Common myeloid progenitor, CD34-positive (primary cell): ENCODE results near the gene FLNB.
A peak's percentile ranks its signal among the peaks of the same experiment; 100 is the strongest.

ENCODE experiments used
- CTCF ChIA-PET: fragments of 350-600 bp; sonication (Branson Sonifier 250); formaldehyde crosslinking; loops from one replicate; lab custom pipeline; 2021; ENCODE audit warnings: antibody characterized with exemption; lab: Charles Lee
- POLR2A ChIA-PET: fragments of 350-600 bp; sonication (Branson Sonifier 250); formaldehyde crosslinking; loops from one replicate; lab custom pipeline; 2021; ENCODE audit warnings: antibody characterized with exemption; lab: Charles Lee
- DNase-seq, 3 donors: peaks; one replicate each; pipeline versions ENCODE4 v3.0.0 to v3.0.0-alpha.2; 2013
- H3K27ac ChIP-seq, 2 experiments: 1 replicate in 1 of 2; 2 replicates in 1 of 2; pipeline ENCODE4 v1.7.0; 2013; ENCODE audit warnings: inconsistent platforms in 2 of 2, low read length in 2 of 2, mild to moderate bottlenecking in 2 of 2, low read depth in 1 of 2, moderate library complexity in 1 of 2; ENCODE audit not compliant: severe bottlenecking in 2 of 2, insufficient read depth in 1 of 2, poor library complexity in 1 of 2
- H3K27me3 ChIP-seq, 5 experiments: replicated peaks in 2 of 5; 1 replicate in 3 of 5; 2 replicates in 2 of 5; pipeline versions ENCODE4 v1.6.1 to v1.7.0; 2013; ENCODE audit warnings: low read length in 4 of 5, mild to moderate bottlenecking in 2 of 5, moderate library complexity in 2 of 5, inconsistent platforms in 1 of 5; ENCODE audit not compliant: insufficient read depth in 5 of 5, control insufficient read depth in 4 of 5
- H3K36me3 ChIP-seq, 4 experiments: 1 replicate in 2 of 4; 2 replicates in 2 of 4; pipeline versions ENCODE4 v1.6.1 to v1.7.0; 2013; ENCODE audit warnings: low read length in 3 of 4, control low read depth in 1 of 4, mild to moderate bottlenecking in 1 of 4; ENCODE audit not compliant: control insufficient read depth in 4 of 4, insufficient read depth in 4 of 4
- H3K4me1 ChIP-seq, 4 experiments: 1 replicate in 3 of 4; 2 replicates in 1 of 4; pipeline versions ENCODE4 v1.6.1 to v1.7.1; 2013; ENCODE audit warnings: low read length in 3 of 4, mild to moderate bottlenecking in 3 of 4, control low read depth in 1 of 4, inconsistent platforms in 1 of 4, moderate library complexity in 1 of 4; ENCODE audit not compliant: control insufficient read depth in 4 of 4, insufficient read depth in 4 of 4; ENCODE audit errors: control extremely low read depth in 1 of 4
- H3K4me3 ChIP-seq, 7 experiments: 1 replicate in 4 of 7; 2 replicates in 3 of 7; pipeline versions ENCODE4 v1.5.1 to v1.7.0; 2013; ENCODE audit warnings: mild to moderate bottlenecking in 7 of 7, low read length in 6 of 7, moderate library complexity in 6 of 7, inconsistent platforms in 2 of 7, low read depth in 2 of 7, control low read depth in 1 of 7; ENCODE audit not compliant: insufficient read depth in 4 of 7, control insufficient read depth in 1 of 7; ENCODE audit errors: extremely low read depth in 1 of 7
- H3K9me3 ChIP-seq, 5 experiments: 1 replicate in 4 of 5; 2 replicates in 1 of 5; pipeline versions ENCODE4 v1.6.1 to v1.7.1; 2013; ENCODE audit warnings: low read length in 4 of 5, mild to moderate bottlenecking in 2 of 5, inconsistent platforms in 1 of 5, low read depth in 1 of 5, moderate library complexity in 1 of 5; ENCODE audit not compliant: control insufficient read depth in 4 of 5, insufficient read depth in 2 of 5; ENCODE audit errors: control extremely low read depth in 1 of 5
- WGBS: methylation state at CpG from one replicate; pipeline ENCODE4 v1.1.5; 2013; ENCODE audit not compliant: insufficient coverage; 5-methylcytosine and 5-hydroxymethylcytosine counted together

FLNB gene

GRCh38 chr3:58210761-58211460 is 202.7 kb downstream of the FLNB start, which contains the start of gene DNASE1L3:
DNASE1L3 (minus strand) TSS chr3:58210972; CDS start chr3:58210906, 66 bp downstream.
- CTCF ChIA-PET = interaction anchor here (1.0 to 1.5 kb wide), 3 partner anchors 18 to 24 kb away, joined by 3 to 4 read pairs (median 3); no protein-coding TSS in a partner anchor
- H3K9me3 ChIP-seq = no peaks in the 10 kb centered on the region
- POLR2A ChIA-PET = no interaction called here
- WGBS = 90% methylated on average over 13 of the region's 14 CpGs
- peak within 1 kb of the TSS in 1 of 7 experiments; percentile 4 for H3K4me3 ChIP-seq
- no peak for DNase-seq
- no peaks in the 10 kb centered on the region for H3K36me3 ChIP-seq
- H3K27ac ChIP-seq = no peak within 1 kb of the TSS
- H3K4me1 ChIP-seq = peaks cover 0 to 15% (median 5%) of the 10 kb centered on the region in 4 experiments
- H3K27me3 ChIP-seq = peaks cover 0 to 2% (median 0%) of the 10 kb centered on the region in 5 experiments

GRCh38 chr3:58214484-58215316 is 206.5 kb downstream of the FLNB start:
- 54% methylated on average over 4 of the region's 7 CpGs for WGBS
- POLR2A ChIA-PET = interaction anchor here (0.6 to 0.8 kb wide), 2 partner anchors 12 to 106 kb away, joined by 3 to 5 read pairs; no protein-coding TSS in a partner anchor
- no peaks in the 10 kb centered on the region for H3K36me3 ChIP-seq
- peak in 2 of 3 donors; percentile 79 to 85 for DNase-seq
- H3K4me1 ChIP-seq = peaks cover 5 to 24% (median 9%) of the 10 kb centered on the region in 4 experiments
- no peaks in the 10 kb centered on the region for H3K27me3 ChIP-seq
- CTCF ChIA-PET = interaction anchor here (1.0 to 4.9 kb wide), 10 partner anchors 9 to 85 kb away, joined by 3 to 26 read pairs (median 4); no protein-coding TSS in a partner anchor
- no peak overlapping the region for H3K4me3 ChIP-seq
- no peak overlapping the region for H3K27ac ChIP-seq
- no peaks in the 10 kb centered on the region for H3K9me3 ChIP-seq

- Histone ChIP-seq H3K36me3 (no peaks in the 10 kb centered on the region), H3K27me3 (no peaks in the 10 kb centered on the region), H3K9me3 (no peaks in the 10 kb centered on the region), H3K27ac (no peak overlapping the region), H3K4me1 (peaks cover 5 to 24% (median 9%) of the 10 kb centered on the region in 4 experiments), H3K4me3 (no peak overlapping the region)
- POLR2A ChIA-PET = interaction anchor here (0.6 to 0.8 kb wide), 2 partner anchors 13 to 107 kb away, joined by 3 to 5 read pairs; no protein-coding TSS in a partner anchor
- CTCF ChIA-PET = interaction anchor here (1.0 to 4.9 kb wide), 8 partner anchors 9 to 85 kb away, joined by 3 to 26 read pairs (median 6); no protein-coding TSS in a partner anchor
- peak in 2 of 3 donors; percentile 33 to 50 for DNase-seq
- WGBS = 53% methylated on average over 3 of the region's 10 CpGs
These were observed 207.2 kb downstream of the FLNB start for GRCh38 chr3:58215317-58216025.

- H3K27ac ChIP-seq = no peak overlapping the region
These were observed 208.4 kb downstream of the FLNB start for GRCh38 chr3:58216496-58217195.

GRCh38 chr3:58217209-58217811 is 209.1 kb downstream of the FLNB start:
- peak overlapping the region in 6 of 7 experiments; percentile 29 to 75 (median 48) for H3K4me3 ChIP-seq
- 0% methylated on average over 12 of the region's 15 CpGs for WGBS
- no peaks in the 10 kb centered on the region for H3K27me3 ChIP-seq
- CTCF ChIA-PET = interaction anchor here (0.6 to 5.5 kb wide), 30 partner anchors 8 to 1644 kb away, joined by 3 to 54 read pairs (median 4); partner anchors contain the start of genes HTD2 and RPP14
- POLR2A ChIA-PET = interaction anchor here (0.5 to 1.0 kb wide), 4 partner anchors 30 to 989 kb away, joined by 3 to 6 read pairs (median 4); no protein-coding TSS in a partner anchor
- peak; percentile 80 to 88 (median 86) for DNase-seq
- no peak overlapping the region for H3K27ac ChIP-seq
- H3K9me3 ChIP-seq = no peaks in the 10 kb centered on the region
- no peaks in the 10 kb centered on the region for H3K36me3 ChIP-seq
- peaks cover 5 to 24% (median 9%) of the 10 kb centered on the region in 4 experiments for H3K4me1 ChIP-seq

More at GRCh38 chr3:58216496-58217195, 208.4 kb downstream of the FLNB start:
- no peaks in the 10 kb centered on the region for H3K9me3 ChIP-seq
- peaks cover 5 to 24% (median 9%) of the 10 kb centered on the region in 4 experiments for H3K4me1 ChIP-seq
- no peak overlapping the region for H3K4me3 ChIP-seq
- ChIA-PET CTCF (interaction anchor here (0.8 to 5.5 kb wide), 19 partner anchors 9 to 1644 kb away, joined by 3 to 54 read pairs (median 6); no protein-coding TSS in a partner anchor), POLR2A (interaction anchor here (0.5 to 1.0 kb wide), 2 partner anchors 29 to 989 kb away, joined by 4 to 6 read pairs; no protein-coding TSS in a partner anchor)
- no peaks in the 10 kb centered on the region for H3K36me3 ChIP-seq
- WGBS = 94% methylated on average over 8 of the region's 10 CpGs
- DNase-seq = no peak
- no peaks in the 10 kb centered on the region for H3K27me3 ChIP-seq
